GM19025 (cell line): ENCODE data around the gene KIAA0232.
"Not testable (repeated sequence)": the region's sequence is repeated elsewhere in the genome, so short reads cannot be mapped to it uniquely, and the experiment has no call there.

ENCODE experiments used
- ATAC-seq: cut with Tn5 transposase; IDR thresholded peaks from one replicate; pipeline ENCODE4 v1.9.1; 2021; ENCODE audit warnings: mild to moderate bottlenecking, low read depth, moderate library complexity; ENCODE audit not compliant: unreplicated experiment

The KIAA0232 gene

DNA sequence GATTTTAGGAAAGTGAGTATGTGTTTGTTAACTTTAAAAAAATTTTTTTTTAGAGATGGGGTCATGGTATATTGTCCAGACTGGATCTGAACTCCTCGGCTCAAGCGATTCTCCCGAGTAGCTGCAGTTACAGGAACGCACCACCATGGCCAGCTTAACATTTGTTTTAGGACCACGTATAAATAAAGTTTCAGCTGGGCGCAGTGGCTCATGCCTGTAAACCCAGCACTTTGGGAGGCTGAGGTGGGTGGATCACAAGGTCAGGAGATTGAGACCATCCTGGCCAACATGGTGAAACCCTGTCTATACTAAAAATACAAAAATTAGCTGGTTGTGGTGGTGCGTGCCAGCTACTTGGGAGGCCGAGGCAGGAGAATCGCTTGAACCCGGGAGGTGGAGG lies 129.4 kb downstream of the KIAA0232 start:
- ATAC-seq: not testable (repeated sequence)

DNA sequence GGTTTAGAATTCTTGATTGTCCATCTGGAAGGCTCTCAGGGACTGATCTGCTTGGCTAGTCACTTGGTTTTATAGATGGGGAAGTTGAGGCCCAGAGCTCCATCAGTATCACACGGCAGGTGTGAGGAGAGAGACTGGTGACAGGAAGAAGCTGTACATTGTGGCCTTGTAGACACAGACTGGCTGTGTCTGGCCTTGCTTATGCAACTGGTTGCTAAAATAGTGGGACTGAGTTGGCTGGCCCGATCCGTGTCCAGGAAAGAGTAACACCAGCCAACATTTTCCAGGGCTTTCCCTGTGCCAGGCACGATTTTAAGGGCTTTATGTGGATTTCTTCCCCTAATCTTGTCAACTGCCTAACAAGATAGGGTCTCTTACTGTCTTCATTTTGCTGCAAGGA lies 129.9 kb downstream of the KIAA0232 start:
- ATAC-seq: no peak

DNA sequence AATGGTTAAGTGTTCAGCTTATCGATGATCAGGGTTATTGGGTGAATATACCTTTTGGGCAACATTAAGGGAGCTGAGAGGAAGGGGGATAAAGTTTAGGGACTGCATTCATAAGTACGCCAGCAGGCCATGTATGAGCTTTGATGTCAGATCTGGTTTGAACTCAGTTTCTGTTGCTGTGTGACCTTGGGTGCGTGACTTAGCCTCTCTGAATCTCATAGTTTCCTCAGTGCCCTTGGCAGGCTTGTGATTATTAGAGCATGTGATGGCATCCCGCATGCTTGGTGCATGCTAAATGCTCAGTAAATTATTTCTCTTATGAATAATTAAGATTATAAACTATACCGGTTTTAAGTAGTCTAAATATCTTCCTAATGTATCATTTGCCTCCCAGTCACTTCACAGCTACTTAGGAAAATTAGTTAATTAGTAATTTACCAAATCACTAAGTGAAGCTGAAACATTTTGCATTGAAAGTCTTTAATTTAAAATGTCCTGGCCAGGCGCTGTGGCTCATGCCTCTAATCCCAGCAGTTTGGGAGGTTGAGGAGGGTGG lies 130.9 kb downstream of the KIAA0232 start:
- no peak for ATAC-seq

DNA sequence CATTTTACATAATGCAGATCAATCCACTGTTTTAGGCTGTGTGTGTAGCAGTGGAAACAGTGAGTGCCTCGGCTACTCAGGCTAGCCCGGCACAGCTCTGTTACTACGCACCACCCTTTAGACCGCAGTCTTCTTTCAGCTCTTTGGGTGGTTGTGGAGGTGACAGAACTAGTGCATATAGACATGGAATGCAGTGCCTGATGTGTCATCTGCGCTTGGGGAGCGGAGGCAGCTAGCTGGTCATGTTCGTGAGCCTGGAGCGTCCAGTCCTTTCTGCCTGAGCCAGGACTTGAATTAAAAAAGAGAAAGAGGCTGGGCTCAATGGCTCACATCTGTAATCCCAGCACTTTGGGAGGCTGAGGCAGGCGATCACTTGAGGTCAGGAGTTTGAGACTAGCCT lies 131.9 kb downstream of the KIAA0232 start:
- ATAC-seq: no peak

DNA sequence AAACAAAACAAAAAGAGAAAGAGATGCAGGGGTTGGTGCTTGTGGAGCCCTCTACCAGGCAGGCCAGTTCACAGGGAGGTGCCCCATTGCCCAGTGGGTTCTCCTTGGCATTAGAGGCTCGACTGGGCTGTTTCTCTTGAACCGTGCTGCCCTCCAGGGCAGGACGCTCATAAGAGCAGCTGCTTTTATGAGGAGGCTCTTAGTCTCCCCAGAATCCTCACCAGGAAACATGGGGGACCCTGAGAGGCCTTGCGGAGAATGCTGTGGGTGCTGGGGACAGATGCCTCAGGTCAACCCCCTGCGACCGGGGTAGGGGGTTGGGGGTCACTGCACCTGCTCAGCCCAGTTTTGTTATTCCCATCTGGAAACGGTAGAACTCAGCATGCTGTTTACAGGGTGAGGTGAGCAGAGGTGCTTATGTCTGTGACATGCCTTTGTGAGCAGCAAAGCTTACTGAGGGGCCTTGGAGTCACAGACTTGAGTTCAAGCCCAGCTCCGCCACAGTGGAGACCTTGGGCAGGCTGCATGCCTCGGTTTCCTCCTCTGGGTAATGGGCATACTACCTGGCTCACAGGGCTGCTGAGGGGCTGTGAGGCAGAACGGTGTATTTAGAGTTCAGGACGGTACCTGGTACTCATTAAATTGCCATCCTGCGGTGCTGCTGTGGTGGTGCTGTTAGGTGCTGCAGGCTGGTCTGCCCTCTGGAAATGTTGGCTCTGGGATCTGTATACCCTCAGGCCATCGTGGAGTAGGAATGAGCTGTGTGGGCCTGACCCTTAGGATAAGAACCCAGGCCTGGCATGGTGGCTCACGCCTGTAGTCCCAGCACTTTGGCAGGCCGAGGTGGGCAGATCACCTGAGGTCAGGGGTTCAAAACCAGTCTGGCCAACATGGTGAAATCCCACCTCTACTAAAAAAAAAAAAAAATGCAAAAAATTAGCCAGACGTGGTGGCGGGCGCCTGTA lies 132.8 kb downstream of the KIAA0232 start:
- no peak for ATAC-seq

DNA sequence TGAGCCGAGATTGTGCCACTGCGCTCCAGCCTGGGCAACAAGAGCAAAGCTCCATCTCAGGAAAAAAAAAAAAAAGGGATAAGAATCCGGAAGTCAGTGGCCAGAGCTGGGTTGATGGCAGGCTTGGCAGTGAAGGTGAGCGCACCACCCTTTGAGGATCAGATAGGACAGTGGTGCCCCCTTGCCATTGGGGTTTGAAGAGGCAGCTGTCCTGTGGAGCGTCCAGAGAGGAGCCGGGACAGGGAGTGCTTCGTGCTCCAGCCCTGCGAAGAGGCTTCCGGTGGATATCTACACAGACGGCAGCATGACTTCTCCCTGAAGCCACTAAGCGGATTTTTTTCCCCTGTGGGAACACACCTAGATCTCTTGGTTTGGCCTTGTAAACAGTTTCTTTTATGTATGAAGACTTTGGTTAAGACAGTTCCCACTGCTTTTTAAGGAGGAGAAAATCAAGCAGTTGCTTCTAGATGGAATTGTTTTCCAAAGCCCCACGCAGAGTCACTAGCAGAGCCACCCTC lies 133.6 kb downstream of the KIAA0232 start:
- no peak for ATAC-seq

DNA sequence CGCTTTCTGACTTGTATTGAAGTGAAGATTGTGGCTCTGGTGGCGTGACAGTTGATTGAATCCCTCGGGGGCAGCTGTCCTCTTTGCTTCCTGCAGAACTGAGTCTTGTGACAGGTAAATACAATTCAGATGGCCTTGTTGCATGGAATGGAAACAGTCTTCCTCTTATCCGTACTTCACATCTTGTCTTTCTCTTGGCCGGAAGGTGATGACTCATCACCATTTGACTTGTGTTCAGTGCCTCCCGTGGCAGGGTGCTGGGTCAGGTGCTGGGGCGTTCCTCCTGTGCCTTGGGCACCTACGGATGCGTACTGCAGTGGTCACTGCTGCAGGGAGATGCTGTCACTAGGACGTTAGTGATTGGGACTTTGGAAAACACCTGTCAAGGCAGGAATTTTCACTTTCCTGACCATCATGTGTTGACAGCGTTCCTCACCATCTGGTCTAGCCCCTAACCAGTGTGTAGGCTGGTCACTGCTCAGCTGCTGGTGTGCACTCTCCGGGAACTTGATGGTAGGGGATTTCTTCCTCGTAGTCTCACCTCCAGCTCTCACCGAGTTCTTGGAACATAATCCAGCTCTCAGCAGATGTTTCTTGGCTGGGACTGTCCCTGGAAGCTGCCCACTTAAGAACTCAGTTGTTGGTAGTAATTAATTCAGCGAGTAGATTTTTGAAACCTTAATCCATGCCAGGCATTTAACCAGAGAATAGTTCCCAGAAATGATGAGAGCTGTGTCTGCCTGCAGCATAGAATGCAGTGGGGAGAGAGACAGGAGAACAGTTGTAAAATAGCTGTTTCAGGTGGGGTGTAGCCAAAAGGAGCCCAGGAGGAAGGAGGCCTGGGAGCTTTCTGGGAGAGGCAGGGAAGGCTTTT lies 134.3 kb downstream of the KIAA0232 start:
- no peak for ATAC-seq

DNA sequence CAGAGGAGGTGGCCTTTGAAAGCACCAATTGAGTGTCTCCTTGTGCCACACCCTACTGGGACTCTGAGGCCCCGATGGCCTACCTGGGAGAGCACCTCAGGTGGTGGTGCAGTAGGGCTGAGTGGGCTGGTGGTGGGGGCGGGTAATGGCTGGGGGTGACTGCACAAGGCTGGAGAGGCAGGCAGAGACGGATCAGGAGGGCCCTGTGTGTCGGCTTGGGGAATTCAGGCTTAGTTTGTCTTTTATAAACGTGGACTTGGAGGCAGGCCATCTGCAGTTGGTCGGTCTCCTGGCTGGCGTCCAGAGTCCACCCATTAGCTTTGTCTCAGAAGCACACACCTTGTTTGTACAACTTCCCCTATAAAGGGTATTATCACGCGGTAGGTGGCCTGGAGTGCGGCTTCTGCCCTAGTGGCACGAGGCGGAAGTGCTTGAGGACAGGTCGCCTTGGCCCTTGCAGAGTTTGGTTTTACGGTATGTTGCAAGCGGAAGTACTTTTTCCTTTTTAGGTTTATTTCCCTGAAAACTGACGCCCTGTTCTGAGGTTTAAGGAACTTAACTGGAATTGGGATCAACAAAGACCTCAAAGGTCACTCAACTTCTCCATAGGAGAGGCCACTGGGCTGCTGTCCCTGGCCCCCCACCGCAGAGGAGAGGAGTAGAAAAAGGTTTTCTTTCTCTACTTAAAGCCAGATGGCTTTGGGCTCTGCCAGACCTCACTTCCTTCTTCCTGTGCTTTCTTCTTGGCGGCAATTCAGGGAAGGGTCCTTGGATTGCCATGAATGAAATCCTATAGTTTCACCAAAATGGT lies 135.1 kb downstream of the KIAA0232 start:
- no peak for ATAC-seq

DNA sequence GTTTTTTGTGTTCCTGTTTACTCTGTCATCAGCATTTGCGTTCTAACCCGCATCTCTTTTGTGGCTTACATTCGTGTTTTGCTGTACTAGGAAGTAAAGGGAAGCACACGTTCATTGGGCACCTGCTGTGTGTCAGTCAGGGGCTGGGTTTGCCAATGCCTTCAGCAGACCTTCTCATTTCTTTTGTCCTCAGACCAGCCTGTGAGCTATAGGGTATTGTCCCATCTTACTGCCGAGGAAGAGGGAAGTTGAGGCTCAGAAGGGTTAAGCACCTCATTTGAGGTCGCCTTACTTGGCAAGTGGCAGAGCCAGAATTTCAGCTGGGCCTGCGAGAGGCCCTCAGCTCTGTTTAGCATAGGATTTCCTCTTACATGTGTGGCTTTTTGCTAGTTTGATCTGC lies 135.8 kb downstream of the KIAA0232 start:
- ATAC-seq: no peak

DNA sequence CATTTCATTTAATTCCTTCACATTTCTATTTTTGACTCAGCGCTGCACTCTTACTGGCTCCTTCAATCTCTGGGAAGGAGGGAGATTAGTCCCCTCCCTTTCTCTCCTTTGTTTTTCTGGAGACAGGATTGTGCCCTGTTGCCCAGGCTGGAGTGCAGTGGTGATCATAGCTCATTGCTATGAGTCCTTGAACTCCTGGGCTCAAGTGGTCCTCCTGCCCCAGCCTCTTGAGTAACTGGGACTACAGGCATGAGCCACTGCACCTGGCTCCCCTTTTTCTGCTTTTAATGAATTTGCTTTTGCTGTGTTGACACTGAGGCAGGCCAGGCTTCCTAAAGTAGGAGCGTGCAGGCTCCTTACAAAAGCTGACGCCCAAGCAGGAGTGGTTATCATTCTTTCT lies 137.6 kb downstream of the KIAA0232 start:
- no peak for ATAC-seq

DNA sequence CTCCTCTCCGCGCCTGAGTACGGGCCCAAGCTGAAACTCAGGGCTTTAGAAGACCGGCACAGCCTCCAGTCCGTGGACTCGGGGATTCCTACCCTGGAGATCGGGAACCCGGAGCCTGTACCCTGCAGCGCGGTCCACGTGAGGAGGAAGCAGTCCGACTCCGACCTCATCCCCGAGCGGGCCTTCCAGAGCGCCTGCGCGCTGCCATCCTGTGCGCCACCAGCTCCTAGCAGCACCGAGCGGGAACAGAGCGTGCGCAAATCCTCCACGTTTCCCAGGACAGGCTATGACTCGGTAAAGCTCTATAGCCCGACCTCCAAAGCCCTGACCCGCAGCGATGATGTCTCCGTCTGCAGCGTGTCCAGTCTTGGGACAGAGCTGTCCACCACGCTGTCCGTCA lies 141.0 kb downstream of the KIAA0232 start:
- ATAC-seq: no peak

DNA sequence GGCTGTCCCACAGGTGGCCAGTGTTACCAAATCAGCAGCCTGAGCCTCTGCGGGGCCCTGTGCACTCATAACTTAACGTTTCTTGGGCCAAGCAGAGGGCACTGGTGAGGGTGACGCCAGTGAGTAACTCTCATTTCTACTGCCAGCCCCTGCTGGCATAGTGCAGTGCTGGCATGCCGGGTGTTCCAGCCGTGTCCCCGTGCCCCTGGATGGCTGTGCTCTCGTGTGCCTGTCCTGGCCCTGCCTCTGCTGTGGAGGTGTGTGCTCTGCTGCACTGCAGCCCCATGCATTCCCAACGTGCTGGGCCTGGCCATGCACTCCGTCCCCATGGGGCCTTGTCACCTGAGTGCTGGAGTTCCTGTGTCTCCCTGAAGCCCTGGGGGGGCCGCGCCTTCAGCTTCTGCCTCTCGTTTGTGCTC lies 141.8 kb downstream of the KIAA0232 start:
- ATAC-seq: no peak

DNA sequence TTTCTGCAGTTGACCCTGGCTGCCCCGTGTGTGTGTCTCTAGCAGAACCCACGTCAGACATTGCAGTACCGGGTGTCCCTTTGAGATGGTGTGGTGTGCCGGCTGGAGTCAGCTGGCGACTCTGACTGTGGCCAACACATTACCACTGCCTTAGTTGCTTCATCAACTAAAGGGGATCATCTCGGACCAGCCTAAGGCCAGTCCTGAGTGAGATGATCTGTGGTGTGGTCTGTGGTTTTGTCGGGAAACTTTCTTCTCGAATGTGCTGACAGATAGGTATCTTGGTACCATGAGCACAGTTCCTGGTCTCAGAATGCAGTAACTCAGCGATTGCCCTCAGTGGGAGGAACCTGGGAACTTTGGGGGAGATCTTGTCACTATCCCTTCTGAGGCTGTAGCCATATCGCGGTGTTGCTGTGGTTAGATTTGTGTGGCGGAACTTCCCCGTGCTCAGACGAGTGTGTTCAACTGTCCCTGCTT lies 142.9 kb downstream of the KIAA0232 start:
- no peak for ATAC-seq

DNA sequence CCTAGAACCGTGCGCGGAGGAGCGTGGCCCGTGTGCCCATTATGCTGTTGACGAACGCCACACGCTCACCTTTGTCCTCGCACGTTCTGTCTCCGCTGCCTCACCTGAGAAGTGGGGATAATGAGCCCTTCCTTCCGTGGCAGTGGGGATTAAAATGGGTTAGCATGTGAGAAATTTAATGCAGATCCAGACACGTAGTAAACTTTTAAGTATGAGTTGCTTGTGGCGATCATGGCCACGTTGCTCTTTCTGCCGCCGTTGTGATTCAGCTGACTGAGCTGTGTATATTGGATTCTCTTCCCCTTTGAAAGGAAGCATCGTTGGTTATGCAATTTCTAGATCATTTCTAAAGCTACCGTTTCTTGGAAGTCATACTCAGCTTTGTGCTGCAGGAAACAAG lies 143.6 kb downstream of the KIAA0232 start:
- ATAC-seq: no peak

DNA sequence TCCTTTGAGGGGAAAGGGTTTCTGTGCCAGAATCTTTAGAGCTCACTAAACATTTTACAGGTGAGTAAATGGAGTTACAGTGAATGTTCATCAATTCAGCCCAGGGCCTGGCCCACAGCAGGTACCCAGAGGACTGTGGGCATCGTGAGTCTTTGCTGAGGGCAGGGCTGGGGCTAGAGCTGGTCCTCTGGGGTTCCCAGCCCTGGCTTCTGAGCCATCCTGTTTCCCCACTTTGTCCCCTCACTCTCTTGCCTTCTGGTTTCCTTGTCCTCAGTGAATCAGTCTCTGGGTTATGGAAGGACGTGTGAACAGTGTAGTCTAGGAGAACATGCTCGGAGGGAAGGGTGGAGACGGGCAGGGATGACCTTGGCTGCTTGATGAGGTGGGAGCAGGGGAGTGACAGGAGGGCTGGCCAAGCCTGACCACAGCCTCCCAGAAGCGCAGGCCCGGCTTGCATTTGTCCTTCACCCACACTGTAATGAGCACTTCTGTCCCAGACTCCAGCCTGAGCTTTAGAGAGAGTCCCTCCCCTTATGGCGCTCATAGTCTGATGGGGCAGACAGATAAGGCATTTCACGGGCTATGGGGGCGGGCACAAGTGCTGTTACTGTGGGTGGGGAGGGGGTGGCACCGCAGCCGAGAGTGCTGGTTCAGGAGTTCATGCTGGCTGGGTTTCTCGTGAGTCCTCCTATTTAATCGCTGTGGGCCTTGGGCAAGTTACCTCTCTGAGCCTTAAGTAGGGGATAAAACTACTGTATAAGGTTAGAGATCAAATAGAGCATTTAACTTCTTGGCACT lies 144.4 kb downstream of the KIAA0232 start:
- ATAC-seq: no peak

DNA sequence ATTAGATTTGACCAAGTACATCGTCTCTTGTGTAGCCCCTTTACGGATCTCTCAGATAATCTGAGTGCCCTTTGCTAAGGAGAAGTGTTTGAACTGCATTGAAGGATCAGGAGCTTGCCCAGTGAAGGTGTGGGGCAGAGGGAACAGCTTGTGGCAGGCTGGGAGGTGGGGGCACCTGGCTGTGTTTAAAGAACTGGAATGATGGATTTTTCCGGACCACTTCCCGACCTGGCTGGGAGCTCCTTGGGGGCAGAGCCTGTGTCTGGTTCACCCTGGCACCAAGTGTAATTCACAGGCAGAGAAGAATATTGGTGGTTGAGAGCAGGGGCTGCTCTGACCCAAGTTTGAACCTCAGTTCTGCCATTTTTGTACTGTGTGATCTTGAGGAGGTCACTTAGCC lies 145.6 kb downstream of the KIAA0232 start:
- ATAC-seq: no peak

DNA sequence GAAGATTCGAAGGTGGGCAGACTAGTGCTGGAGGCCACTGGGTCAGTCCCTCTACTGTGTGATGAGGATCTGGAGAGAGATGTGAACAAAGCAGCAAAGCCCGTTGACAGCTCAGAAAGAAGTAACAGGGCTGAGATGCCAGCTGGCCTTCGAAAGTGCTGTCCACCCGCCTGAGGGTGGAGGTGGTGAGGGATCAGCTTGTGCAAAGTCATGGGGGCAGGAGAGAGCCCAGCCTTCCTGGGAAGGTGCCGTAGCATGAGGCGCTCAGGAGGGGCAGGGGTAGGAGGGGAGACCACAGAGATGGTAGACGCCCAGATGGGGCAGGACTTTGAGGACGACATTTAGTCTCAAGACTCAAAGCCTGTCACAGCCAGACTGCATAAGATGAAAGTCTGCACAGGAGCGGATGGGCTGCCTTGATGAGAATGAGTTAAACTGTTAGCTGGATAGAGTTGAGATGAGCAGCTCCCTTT lies 146.8 kb downstream of the KIAA0232 start:
- ATAC-seq: no peak

DNA sequence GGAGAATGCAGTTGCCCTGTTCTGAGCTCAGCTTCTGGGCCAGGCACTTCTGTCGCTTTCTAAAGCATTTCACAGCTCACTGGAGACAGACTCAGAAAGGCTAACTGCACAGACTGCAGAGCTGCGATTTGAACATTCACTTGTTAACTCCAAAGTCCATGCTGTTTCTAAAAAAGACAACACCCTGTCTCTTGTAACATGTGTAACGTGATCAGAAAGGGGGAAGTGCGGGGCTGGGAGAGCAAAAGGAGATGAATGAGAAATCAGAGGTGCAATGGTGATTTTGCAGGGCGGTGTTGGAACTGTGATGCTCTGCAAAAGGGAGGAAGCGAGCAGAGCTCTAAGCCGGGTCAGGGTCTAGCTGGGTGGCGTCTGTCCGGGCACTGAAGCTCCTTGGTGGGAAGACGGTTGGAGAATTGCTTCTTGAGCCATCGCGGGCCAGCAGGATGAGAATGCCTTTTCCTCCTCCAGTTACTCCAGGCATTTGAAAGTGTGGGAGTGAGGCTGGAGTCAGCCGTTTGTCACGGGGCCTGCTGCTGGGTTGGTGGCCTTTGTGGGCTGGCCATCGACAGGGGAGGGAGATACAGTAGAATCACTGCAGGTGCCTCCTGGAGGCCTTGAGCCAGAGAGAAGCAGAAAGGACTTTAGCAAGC lies 147.4 kb downstream of the KIAA0232 start:
- no peak for ATAC-seq
